BE2C (cell line): ENCODE measurements around the gene CCT7.

ENCODE experiments used
- DNase-seq: peaks from one replicate; pipeline ENCODE4 v3.0.0-alpha.2; 2020
- H3K27me3 ChIP-seq: fragments of 250-450 bp; sonication (Bioruptor Pico); 2 replicates; pipeline ENCODE4 v1.5.1; 2020; ENCODE audit warnings: mild to moderate bottlenecking
- H3K36me3 ChIP-seq: fragments of 250-450 bp; sonication (Bioruptor Pico); 2 replicates; pipeline ENCODE4 v1.5.1; 2020; ENCODE audit warnings: mild to moderate bottlenecking
- H3K4me1 ChIP-seq: fragments of 250-450 bp; sonication (Bioruptor Pico); 2 replicates; pipeline ENCODE4 v1.5.1; 2020
- H3K4me3 ChIP-seq: 2 replicates; pipeline ENCODE4 v1.5.1; 2011; ENCODE audit warnings: low read depth, low read length
- H3K9me3 ChIP-seq: fragments of 250-450 bp; sonication (Bioruptor Pico); 2 replicates; pipeline ENCODE4 v1.5.1; 2020
- TF ChIP-seq, protein P1 (sequence below): IDR thresholded peaks from 2 replicates; pipeline ENCODE4 v1.5.1; 2012; ENCODE audit warnings: mild to moderate bottlenecking, low read depth, low read length

The CCT7 gene

DNA sequence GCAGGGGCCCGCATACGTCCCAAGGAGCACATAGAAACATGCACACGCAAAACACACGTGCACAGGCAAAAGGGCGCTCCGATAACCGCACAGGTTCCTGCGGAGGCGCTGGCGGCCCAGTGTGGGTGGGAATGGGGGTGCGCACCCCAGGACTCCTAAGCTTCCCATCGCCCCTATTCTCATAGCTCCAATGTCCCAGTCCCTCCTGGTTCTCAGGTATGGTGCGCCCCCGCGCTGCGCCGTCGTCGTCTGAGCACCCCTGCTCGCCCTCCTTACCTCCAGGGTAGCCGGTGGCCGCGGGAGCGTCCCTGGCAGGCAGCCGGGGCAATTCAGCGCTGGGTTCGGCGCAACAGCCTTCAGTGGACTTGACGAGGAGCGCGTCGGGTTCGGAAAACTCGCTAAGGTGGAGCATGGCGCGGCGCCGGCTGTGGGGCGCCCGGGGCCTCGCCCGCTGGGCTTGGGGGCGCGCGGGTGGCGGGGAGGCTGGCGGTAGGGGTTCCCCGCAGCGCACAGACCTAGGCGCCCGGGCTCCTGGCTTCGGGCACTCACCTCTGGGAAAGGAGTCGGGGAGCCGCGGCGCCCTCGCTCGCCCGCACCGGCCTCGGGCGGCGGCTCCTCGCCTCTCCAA is 58.9 kb downstream of the CCT7 start:
- H3K27me3 ChIP-seq, result peaks cover 46% of the 10 kb centered on the region
- H3K4me1 ChIP-seq, result no peaks in the 10 kb centered on the region
- DNase-seq, result no peak
- H3K4me3 ChIP-seq, result peak overlapping the region; percentile 49
- H3K36me3 ChIP-seq, result no peaks in the 10 kb centered on the region
- TF ChIP-seq, protein P1, sequence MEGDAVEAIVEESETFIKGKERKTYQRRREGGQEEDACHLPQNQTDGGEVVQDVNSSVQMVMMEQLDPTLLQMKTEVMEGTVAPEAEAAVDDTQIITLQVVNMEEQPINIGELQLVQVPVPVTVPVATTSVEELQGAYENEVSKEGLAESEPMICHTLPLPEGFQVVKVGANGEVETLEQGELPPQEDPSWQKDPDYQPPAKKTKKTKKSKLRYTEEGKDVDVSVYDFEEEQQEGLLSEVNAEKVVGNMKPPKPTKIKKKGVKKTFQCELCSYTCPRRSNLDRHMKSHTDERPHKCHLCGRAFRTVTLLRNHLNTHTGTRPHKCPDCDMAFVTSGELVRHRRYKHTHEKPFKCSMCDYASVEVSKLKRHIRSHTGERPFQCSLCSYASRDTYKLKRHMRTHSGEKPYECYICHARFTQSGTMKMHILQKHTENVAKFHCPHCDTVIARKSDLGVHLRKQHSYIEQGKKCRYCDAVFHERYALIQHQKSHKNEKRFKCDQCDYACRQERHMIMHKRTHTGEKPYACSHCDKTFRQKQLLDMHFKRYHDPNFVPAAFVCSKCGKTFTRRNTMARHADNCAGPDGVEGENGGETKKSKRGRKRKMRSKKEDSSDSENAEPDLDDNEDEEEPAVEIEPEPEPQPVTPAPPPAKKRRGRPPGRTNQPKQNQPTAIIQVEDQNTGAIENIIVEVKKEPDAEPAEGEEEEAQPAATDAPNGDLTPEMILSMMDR, result no peak
- H3K9me3 ChIP-seq, result no peaks in the 10 kb centered on the region

DNA sequence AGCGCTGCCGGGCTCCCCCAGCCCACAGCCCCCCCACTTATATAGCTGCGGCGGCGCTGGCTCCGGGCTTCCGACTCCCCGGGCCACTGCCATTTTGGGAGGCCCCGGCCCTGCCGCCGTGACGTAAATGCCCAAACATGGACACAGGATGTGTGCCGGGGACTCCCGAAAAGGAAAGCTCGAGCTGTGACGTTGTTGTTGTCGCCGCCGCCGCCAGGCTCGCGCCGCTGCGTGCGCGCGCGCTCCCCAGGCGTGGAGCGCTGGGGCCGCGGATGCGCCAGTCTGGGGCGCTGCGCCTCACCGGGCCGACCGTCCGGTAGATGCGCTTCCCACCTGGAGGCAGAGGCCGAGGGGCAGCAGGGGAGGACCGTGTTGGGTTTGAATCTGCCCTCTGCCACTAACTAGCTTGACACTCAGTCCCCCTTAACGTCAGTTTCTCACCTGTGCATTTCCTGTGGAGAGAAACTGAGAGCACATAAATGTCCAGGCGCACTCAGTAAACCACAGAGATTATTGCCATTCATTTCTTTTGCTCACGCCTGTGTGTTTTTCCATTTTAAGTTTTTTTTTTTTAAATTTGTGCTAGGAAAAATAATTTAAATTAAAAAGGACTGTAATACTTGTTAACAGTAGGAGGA is 59.5 kb downstream of the CCT7 start, which contains the start of gene EGR4:
EGR4 (minus strand) TSS at position 15 of the 638 bp plus-strand sequence. CDS start 231 bp downstream, outside the sequence.
- H3K27me3 ChIP-seq, result peaks cover 46% of the 10 kb centered on the region
- H3K9me3 ChIP-seq, result no peaks in the 10 kb centered on the region
- no peaks in the 10 kb centered on the region for H3K36me3 ChIP-seq

DNA sequence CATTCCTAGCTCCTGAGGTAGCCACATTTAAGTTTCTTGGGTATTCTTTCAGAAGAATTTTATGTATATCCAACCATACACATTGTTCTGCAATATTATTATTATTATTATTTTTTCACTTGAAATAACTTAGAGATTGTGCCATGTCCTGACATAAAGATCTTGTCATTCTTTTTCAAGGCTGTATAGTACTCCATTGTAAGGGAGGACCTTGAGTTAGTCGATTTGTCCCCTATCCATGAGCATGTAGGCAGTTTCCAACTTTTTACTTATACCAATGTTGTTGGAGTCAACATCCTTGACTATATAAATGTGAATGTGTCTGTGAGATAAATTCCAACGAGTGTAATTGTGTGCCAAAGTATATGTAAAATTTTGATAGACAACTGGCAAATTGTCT is 60.1 kb downstream of the CCT7 start:
- no peak overlapping the region for H3K4me3 ChIP-seq
- H3K4me1 ChIP-seq, result no peaks in the 10 kb centered on the region
- TF ChIP-seq, protein P1, result no peak
- no peak for DNase-seq
- no peaks in the 10 kb centered on the region for H3K9me3 ChIP-seq
- peaks cover 46% of the 10 kb centered on the region for H3K27me3 ChIP-seq
- no peaks in the 10 kb centered on the region for H3K36me3 ChIP-seq

More for the DNA sequence above, 59.5 kb downstream of the CCT7 start, which contains the start of gene EGR4:
- TF ChIP-seq, protein P1, result no peak
- peak; percentile 64 for DNase-seq
- H3K4me1 ChIP-seq, result no peaks in the 10 kb centered on the region
- peak within 1 kb of the TSS; percentile 49 for H3K4me3 ChIP-seq

DNA sequence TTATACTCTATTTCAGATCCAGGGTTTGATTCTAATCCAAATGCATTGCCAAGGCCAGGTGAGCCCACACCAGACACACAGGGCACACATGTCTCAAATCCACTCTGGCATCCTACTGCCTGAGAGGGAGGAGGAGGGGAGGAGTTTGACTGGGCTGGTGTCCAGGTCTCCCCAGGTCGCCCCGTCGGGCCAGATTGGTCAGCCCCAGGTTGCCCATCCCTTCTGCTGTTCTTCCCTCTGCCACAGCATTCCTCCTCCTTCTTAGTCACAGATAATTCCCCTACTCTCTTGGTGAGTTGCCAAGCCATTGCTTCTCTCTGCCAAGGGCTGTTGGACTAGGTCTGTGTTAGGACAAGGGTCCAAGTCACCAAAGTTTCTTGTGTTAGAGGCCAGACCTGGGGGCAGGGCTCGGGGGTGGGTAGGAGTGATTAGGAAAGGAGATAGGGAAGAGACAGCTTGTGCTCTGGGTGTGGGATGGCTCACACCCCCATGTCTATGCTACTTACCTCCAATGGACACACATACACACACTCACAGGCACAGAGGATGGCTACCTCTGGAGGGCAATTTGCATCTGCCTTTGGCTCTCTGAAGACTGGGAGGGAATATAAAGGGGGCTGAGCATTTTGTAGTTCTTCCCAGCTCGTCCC is 61.8 kb downstream of the CCT7 start:
- Histone ChIP-seq H3K9me3 (no peaks in the 10 kb centered on the region), H3K36me3 (no peaks in the 10 kb centered on the region), H3K27me3 (peaks cover 39% of the 10 kb centered on the region), H3K4me3 (no peak overlapping the region), H3K4me1 (no peaks in the 10 kb centered on the region)
- no peak for DNase-seq
- TF ChIP-seq, protein P1, result no peak

DNA sequence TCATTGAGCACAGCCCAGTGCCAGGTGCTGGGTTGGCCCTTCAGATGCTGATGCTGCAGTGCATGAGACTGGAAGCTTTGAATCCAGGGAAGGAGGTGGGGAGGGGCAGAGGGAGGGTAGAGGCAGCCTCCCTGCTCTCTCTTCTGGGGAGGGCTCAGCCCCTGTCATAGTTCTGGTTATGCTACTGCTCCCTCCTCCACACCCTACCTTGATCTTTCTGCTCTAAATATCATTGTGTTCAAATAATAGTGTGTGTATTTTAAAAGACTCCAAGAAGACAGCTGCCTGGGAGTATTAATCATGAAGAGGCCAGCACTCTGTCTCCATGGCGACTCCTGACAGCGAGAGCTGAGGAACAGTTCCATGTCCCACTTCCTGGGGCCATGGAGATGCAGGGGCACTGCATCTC is 63.0 kb downstream of the CCT7 start:
- Histone ChIP-seq H3K27me3 (peaks cover 26% of the 10 kb centered on the region), H3K4me1 (no peaks in the 10 kb centered on the region), H3K9me3 (no peaks in the 10 kb centered on the region), H3K4me3 (no peak overlapping the region), H3K36me3 (no peaks in the 10 kb centered on the region)
- TF ChIP-seq, protein P1, result no peak
- peak; percentile 18 for DNase-seq
